Hepatocyte (in vitro differentiated cells): ENCODE measurements around the gene OPCML. TPM values are rescaled to one million over a fixed set of nuclear protein-coding genes. Genes with fewer than 3 reads are reported as not detected.

Source experiments
- DNase-seq: peaks from one replicate; pipeline ENCODE4 v3.0.0-alpha.2; 2016; ENCODE audit warnings: low spot score
- H2AFZ ChIP-seq: fragments of 200-600 bp; sonication (generic); 2 replicates; pipeline ENCODE4 v1.6.0; 2016; ENCODE audit warnings: antibody characterized with exemption, mild to moderate bottlenecking
- H3K27ac ChIP-seq: fragments of 200-600 bp; sonication (generic); 2 replicates; pipeline ENCODE4 v1.5.1; 2016; ENCODE audit warnings: mild to moderate bottlenecking
- H3K27me3 ChIP-seq: fragments of 200-600 bp; sonication (generic); 2 replicates; pipeline ENCODE4 v1.6.1; 2016
- H3K36me3 ChIP-seq: fragments of 200-600 bp; sonication (generic); replicated peaks from 2 replicates; pipeline ENCODE4 v1.5.1; 2016; ENCODE audit warnings: low read depth; ENCODE audit not compliant: insufficient read depth
- H3K4me1 ChIP-seq: fragments of 200-600 bp; sonication (generic); 2 replicates; pipeline ENCODE4 v1.5.1; 2016; ENCODE audit warnings: mild to moderate bottlenecking, moderate library complexity; ENCODE audit not compliant: insufficient read depth
- H3K4me2 ChIP-seq: fragments of 200-600 bp; sonication (generic); 2 replicates; pipeline ENCODE4 v1.6.0; 2016
- H3K4me3 ChIP-seq: fragments of 200-600 bp; sonication (generic); 2 replicates; pipeline ENCODE4 v1.5.1; 2016; ENCODE audit warnings: mild to moderate bottlenecking
- H3K79me2 ChIP-seq: fragments of 200-600 bp; sonication (generic); 2 replicates; pipeline ENCODE4 v1.6.0; 2017; ENCODE audit warnings: mild to moderate bottlenecking
- H3K9me2 ChIP-seq: fragments of 200-600 bp; sonication (generic); replicated peaks from 2 replicates; pipeline ENCODE4 v1.6.0; 2017; ENCODE audit warnings: mild to moderate bottlenecking; ENCODE audit not compliant: insufficient read depth
- H3K9me3 ChIP-seq: fragments of 200-600 bp; sonication (generic); 2 replicates; pipeline ENCODE4 v1.5.1; 2016; ENCODE audit warnings: low read depth, mild to moderate bottlenecking
- H4K20me1 ChIP-seq: fragments of 200-600 bp; sonication (generic); 2 replicates; pipeline ENCODE4 v1.6.0; 2016; ENCODE audit warnings: mild to moderate bottlenecking; ENCODE audit not compliant: insufficient read depth, poor library complexity, severe bottlenecking
- EZH2 ChIP-seq: fragments of 200-600 bp; sonication (generic); IDR thresholded peaks from 2 replicates; pipeline ENCODE4 v1.6.1; 2016; ENCODE audit warnings: antibody characterized with exemption, mild to moderate bottlenecking, borderline replicate concordance
- EZH2phosphoT487 ChIP-seq: fragments of 200-600 bp; sonication (generic); IDR thresholded peaks from one replicate; pipeline ENCODE4 v1.6.1; 2018; ENCODE audit warnings: antibody characterized with exemption, mild to moderate bottlenecking, low read depth, moderate library complexity; ENCODE audit not compliant: unreplicated experiment, severe bottlenecking
- WGBS: methylation state at CpG from one replicate; pipeline ENCODE4 v1.1.6; 2016; ENCODE audit warnings: low lambda C conversion rate; ENCODE audit errors: missing lambda C conversion rate; 5-methylcytosine and 5-hydroxymethylcytosine counted together
- polyA plus RNA-seq: library from polyadenylated mRNA; unstranded; fragments of >200 nt; fragmentation: Nextera tagmentation; extraction: Ambion mirVana; gene quantifications from 2 replicates; pipeline ENCODE4 v1.2.1, GENCODE V29; 2016
- total RNA-seq: library from RNA; depleted of rRNA; stranded (reverse); fragments of >200 nt; gene quantifications from 2 replicates; pipeline ENCODE4 v1.2.3, GENCODE V29; 2014
- TF ChIP-seq, protein P1 (sequence below): fragments of 200-600 bp; sonication (generic); IDR thresholded peaks from 2 replicates; pipeline ENCODE4 v1.5.1; 2016; ENCODE audit warnings: antibody characterized with exemption, mild to moderate bottlenecking; ENCODE audit not compliant: poor library complexity

OPCML gene
- total and polyA plus RNA-seq, 2 experiments from 2014 or later = 0.37 to 0.98 TPM

DNA sequence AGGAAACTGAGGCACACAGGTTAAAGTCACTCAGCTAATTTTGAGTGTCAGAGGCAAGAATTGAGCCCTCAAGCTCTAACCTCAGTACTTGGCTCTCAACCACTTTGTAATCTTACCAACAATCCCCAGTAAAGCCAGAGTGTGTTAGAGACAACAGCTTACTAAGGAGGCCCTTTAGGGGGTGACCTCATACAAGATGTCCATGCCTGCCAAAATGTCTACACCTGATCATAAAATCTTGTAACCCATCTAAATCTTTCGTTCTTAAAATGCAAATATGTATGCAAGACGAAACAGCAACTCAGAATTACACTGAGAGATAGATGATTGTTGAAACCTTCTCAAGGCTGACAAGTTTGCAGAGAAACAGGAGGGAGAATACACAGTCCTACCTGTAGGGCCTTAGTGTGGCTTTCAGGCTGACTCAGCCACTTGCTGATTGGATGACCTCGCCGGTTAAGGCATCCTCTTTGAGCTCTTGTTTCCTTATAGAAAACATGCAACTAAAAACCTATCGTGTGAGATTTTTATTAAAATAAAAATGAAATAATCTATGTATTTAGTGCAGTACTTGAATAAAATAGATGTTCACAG, 143.2 kb downstream of the OPCML start:
- H3K4me2 ChIP-seq = no peak overlapping the region
- H3K4me3 ChIP-seq = no peak overlapping the region
- no peaks in the 10 kb centered on the region for H3K79me2 ChIP-seq
- H3K27me3 ChIP-seq = no peaks in the 10 kb centered on the region
- DNase-seq = no peak
- no peak overlapping the region for H2AFZ ChIP-seq
- 85% methylated on average over 5 of the region's 5 CpGs for WGBS
- H3K36me3 ChIP-seq = no peaks in the 10 kb centered on the region
- TF ChIP-seq EZH2 = no peak
- TF ChIP-seq, protein P1, sequence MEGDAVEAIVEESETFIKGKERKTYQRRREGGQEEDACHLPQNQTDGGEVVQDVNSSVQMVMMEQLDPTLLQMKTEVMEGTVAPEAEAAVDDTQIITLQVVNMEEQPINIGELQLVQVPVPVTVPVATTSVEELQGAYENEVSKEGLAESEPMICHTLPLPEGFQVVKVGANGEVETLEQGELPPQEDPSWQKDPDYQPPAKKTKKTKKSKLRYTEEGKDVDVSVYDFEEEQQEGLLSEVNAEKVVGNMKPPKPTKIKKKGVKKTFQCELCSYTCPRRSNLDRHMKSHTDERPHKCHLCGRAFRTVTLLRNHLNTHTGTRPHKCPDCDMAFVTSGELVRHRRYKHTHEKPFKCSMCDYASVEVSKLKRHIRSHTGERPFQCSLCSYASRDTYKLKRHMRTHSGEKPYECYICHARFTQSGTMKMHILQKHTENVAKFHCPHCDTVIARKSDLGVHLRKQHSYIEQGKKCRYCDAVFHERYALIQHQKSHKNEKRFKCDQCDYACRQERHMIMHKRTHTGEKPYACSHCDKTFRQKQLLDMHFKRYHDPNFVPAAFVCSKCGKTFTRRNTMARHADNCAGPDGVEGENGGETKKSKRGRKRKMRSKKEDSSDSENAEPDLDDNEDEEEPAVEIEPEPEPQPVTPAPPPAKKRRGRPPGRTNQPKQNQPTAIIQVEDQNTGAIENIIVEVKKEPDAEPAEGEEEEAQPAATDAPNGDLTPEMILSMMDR = no peak
- H3K27ac ChIP-seq = no peak overlapping the region
- H3K9me3 ChIP-seq = no peaks in the 10 kb centered on the region
- H4K20me1 ChIP-seq = no peaks in the 10 kb centered on the region
- peaks cover 5% of the 10 kb centered on the region for H3K4me1 ChIP-seq
- H3K9me2 ChIP-seq = no peaks in the 10 kb centered on the region

DNA sequence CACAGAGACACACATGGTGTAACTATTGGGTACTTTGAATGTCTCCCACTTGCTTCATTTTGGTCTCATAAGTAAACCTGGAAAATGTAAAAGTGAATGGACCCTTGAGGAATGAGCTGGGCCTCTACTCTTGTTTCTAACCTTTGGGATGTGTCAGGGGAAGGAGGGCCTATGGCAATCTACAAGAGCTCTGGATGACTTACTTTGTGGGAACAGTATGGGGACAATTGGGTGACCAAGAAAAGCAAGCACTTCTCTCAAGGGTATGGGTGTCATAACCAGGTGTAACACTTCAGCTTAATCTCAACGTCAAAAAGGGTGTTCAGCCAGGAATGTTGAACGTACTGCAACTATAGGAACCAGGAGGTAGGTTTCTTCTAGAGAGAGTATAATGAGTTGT, 144.0 kb downstream of the OPCML start:
- Histone ChIP-seq H3K9me3 (no peaks in the 10 kb centered on the region), H3K36me3 (no peaks in the 10 kb centered on the region), H3K79me2 (no peaks in the 10 kb centered on the region), H3K27ac (no peak overlapping the region), H3K4me3 (no peak overlapping the region), H3K9me2 (no peaks in the 10 kb centered on the region), H3K27me3 (no peaks in the 10 kb centered on the region), H3K4me1 (peaks cover 5% of the 10 kb centered on the region), H2AFZ (no peak overlapping the region), H4K20me1 (no peaks in the 10 kb centered on the region), H3K4me2 (no peak overlapping the region)
- WGBS = 80% methylated on average over 2 of the region's 2 CpGs
- TF ChIP-seq EZH2phosphoT487 = no peak
- TF ChIP-seq EZH2 = no peak
- TF ChIP-seq, protein P1 = no peak
- DNase-seq = no peak

DNA sequence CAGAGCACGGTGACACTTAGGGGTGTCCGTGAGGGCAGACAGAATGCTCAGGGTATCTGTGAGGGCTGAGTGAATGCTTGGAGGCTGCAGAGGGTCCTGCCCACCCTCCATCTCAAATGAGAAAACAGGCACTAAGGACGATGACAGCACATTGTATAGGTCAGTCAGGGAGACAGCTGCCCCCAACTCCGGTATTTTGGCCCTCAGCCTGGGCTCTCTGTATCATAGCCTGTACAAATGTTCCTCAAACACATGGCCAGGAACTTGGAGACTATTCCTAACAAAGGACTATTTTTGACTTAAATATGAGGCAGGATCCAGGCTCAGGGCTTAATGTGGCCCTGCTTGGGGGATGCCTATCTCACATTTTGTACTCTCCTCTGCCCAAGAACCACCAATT, 145.4 kb downstream of the OPCML start:
- Histone ChIP-seq H4K20me1 (no peaks in the 10 kb centered on the region), H2AFZ (no peak overlapping the region), H3K4me3 (no peak overlapping the region), H3K27ac (no peak overlapping the region), H3K79me2 (no peaks in the 10 kb centered on the region), H3K9me2 (no peaks in the 10 kb centered on the region), H3K36me3 (no peaks in the 10 kb centered on the region), H3K27me3 (no peaks in the 10 kb centered on the region), H3K4me2 (no peak overlapping the region), H3K4me1 (peaks cover 5% of the 10 kb centered on the region), H3K9me3 (no peaks in the 10 kb centered on the region)
- DNase-seq = no peak
- WGBS = 79% methylated on average over 4 of the region's 4 CpGs
- TF ChIP-seq EZH2 = no peak
- no peak for TF ChIP-seq EZH2phosphoT487
- TF ChIP-seq, protein P1 = no peak

DNA sequence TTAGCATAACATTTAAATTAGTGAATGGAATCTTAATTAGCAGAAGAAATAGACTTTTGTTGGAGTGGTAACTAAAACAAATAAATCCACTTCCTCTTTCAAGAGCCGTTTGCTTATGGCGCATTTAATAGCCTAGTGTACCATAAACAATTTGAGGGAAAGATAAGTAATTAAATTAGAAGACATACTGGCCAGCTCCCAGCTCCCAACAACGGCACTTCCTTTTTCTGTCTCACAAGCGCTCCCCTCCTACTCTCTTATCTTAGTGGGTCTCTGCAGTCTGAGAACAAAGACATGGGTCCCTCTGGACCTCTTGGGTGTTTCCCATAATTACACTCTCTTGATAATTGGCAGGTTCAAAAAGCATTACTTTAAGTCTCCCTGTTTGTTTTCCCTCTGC, 146.0 kb downstream of the OPCML start:
- H4K20me1 ChIP-seq = no peaks in the 10 kb centered on the region
- WGBS = 35% methylated on average over 4 of the region's 4 CpGs

More for the DNA sequence above, 146.0 kb downstream of the OPCML start:
- Histone ChIP-seq H3K27me3 (no peaks in the 10 kb centered on the region), H3K4me1 (peaks cover 5% of the 10 kb centered on the region), H3K27ac (no peak overlapping the region), H3K9me2 (no peaks in the 10 kb centered on the region), H3K9me3 (no peaks in the 10 kb centered on the region), H3K4me3 (no peak overlapping the region), H3K36me3 (no peaks in the 10 kb centered on the region), H3K4me2 (no peak overlapping the region), H3K79me2 (no peaks in the 10 kb centered on the region), H2AFZ (no peak overlapping the region)
- TF ChIP-seq, protein P1 = no peak
- TF ChIP-seq EZH2 (no peak), EZH2phosphoT487 (no peak)
- no peak for DNase-seq
